NB4 (cell line): ENCODE data around the gene KLHL21.

Source experiments
- MYC ChIP-seq: IDR thresholded peaks from 2 replicates; pipeline ENCODE4 v1.6.1; 2011; ENCODE audit warnings: low read depth, low read length
- POLR2A ChIP-seq: IDR thresholded peaks from 2 replicates; pipeline ENCODE4 v1.6.1; 2011; ENCODE audit warnings: mild to moderate bottlenecking; ENCODE audit not compliant: insufficient read length; ENCODE audit errors: extremely low read depth
- TF ChIP-seq, protein P1 (sequence below): IDR thresholded peaks from one replicate; pipeline ENCODE4 v1.5.1; 2012; ENCODE audit warnings: low read depth, low read length
- TF ChIP-seq, protein P2 (sequence below): IDR thresholded peaks from 2 replicates; pipeline ENCODE4 v1.6.1; 2011; ENCODE audit warnings: low read depth, low read length

- TF ChIP-seq, protein P1, sequence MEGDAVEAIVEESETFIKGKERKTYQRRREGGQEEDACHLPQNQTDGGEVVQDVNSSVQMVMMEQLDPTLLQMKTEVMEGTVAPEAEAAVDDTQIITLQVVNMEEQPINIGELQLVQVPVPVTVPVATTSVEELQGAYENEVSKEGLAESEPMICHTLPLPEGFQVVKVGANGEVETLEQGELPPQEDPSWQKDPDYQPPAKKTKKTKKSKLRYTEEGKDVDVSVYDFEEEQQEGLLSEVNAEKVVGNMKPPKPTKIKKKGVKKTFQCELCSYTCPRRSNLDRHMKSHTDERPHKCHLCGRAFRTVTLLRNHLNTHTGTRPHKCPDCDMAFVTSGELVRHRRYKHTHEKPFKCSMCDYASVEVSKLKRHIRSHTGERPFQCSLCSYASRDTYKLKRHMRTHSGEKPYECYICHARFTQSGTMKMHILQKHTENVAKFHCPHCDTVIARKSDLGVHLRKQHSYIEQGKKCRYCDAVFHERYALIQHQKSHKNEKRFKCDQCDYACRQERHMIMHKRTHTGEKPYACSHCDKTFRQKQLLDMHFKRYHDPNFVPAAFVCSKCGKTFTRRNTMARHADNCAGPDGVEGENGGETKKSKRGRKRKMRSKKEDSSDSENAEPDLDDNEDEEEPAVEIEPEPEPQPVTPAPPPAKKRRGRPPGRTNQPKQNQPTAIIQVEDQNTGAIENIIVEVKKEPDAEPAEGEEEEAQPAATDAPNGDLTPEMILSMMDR = no peak
- TF ChIP-seq POLR2A (no peak), MYC (no peak)
- TF ChIP-seq, protein P2, sequence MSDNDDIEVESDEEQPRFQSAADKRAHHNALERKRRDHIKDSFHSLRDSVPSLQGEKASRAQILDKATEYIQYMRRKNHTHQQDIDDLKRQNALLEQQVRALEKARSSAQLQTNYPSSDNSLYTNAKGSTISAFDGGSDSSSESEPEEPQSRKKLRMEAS = no peak
Observed at GRCh38 chr1:6569033-6569432, 33.6 kb downstream of the KLHL21 start.
